Sigmoid colon (tissue), 4 donors: ENCODE data around the gene WFDC8.

ENCODE experiments used
- POLR2A ChIP-seq, 2 donors: fragments of 450-650 bp; IDR thresholded peaks; one replicate each; pipeline ENCODE4 v1.6.1; 2016; ENCODE audit warnings: antibody characterized with exemption in 2 of 2, mild to moderate bottlenecking in 2 of 2, moderate library complexity in 2 of 2
- POLR2AphosphoS5 ChIP-seq, 4 donors: sonication (generic); formaldehyde crosslinking; IDR thresholded peaks; one replicate each; pipeline ENCODE4 v1.6.1; 2017; ENCODE audit warnings: antibody characterized with exemption in 4 of 4

GRCh38 chr20:45506398-45506797, 72.7 kb downstream of the WFDC8 start:
- TF ChIP-seq POLR2AphosphoS5 (IDR thresholded peaks at IDR 0.05) (no peak), POLR2A (IDR thresholded peaks at IDR 0.05) (no peak)
